HG03045 (cell line): ENCODE measurements around the gene PLCH1.

ENCODE experiments used
- ATAC-seq: cut with Tn5 transposase; IDR thresholded peaks from one replicate; pipeline ENCODE4 v1.9.1; 2021; ENCODE audit warnings: mild to moderate bottlenecking, moderate library complexity; ENCODE audit not compliant: unreplicated experiment

Gene PLCH1

GRCh38 chr3:155690921-155691320 is 54.0 kb downstream of the PLCH1 start:
- ATAC-seq = no peak

- no peak for ATAC-seq
Observed at GRCh38 chr3:155688481-155688880, 56.4 kb downstream of the PLCH1 start.

- no peak for ATAC-seq
Observed at GRCh38 chr3:155683344-155683720, 61.5 kb downstream of the PLCH1 start.

GRCh38 chr3:155682426-155683343 is 62.2 kb downstream of the PLCH1 start:
- no peak for ATAC-seq

GRCh38 chr3:155676252-155676981 is 68.5 kb downstream of the PLCH1 start:
- no peak for ATAC-seq

- ATAC-seq = no peak
Observed at GRCh38 chr3:155675094-155675493, 69.8 kb downstream of the PLCH1 start.

- no peak for ATAC-seq
Observed at GRCh38 chr3:155673421-155673820, 71.5 kb downstream of the PLCH1 start.

- no peak for ATAC-seq
Observed at GRCh38 chr3:155670335-155670734, 74.5 kb downstream of the PLCH1 start.

- no peak for ATAC-seq
Observed at GRCh38 chr3:155667988-155668387, 76.9 kb downstream of the PLCH1 start.

GRCh38 chr3:155664925-155665695 is 79.8 kb downstream of the PLCH1 start:
- ATAC-seq = no peak

- ATAC-seq = no peak
Observed at GRCh38 chr3:155663467-155664212, 81.2 kb downstream of the PLCH1 start.

GRCh38 chr3:155661760-155662159 is 83.1 kb downstream of the PLCH1 start:
- ATAC-seq = no peak

- ATAC-seq = no peak
Observed at GRCh38 chr3:155661042-155661441, 83.8 kb downstream of the PLCH1 start.

GRCh38 chr3:155658671-155659261 is 86.1 kb downstream of the PLCH1 start:
- ATAC-seq = no peak

GRCh38 chr3:155658006-155658405 is 86.9 kb downstream of the PLCH1 start:
- ATAC-seq = no peak

GRCh38 chr3:155657161-155657560 is 87.7 kb downstream of the PLCH1 start:
- no peak for ATAC-seq

- ATAC-seq = no peak
Observed at GRCh38 chr3:155656466-155656865, 88.4 kb downstream of the PLCH1 start.

GRCh38 chr3:155651489-155652218 is 93.2 kb downstream of the PLCH1 start:
- no peak for ATAC-seq

- ATAC-seq = no peak
Observed at GRCh38 chr3:155648013-155648591, 96.8 kb downstream of the PLCH1 start.
